Hypothalamus (tissue), 51 donors: ENCODE results near the gene ADCY3.

Experiments
- DNase-seq, 51 donors: peaks; one replicate each; lab custom pipeline; 2025; lab: John Stamatoyannopoulos, UW

The ADCY3 gene

GRCh38 chr2:24787532-24787931, 132.5 kb downstream of the ADCY3 start:
- no peak for DNase-seq

- DNase-seq = no peak
Observed at GRCh38 chr2:24785671-24786321, 134.2 kb downstream of the ADCY3 start.

DNA sequence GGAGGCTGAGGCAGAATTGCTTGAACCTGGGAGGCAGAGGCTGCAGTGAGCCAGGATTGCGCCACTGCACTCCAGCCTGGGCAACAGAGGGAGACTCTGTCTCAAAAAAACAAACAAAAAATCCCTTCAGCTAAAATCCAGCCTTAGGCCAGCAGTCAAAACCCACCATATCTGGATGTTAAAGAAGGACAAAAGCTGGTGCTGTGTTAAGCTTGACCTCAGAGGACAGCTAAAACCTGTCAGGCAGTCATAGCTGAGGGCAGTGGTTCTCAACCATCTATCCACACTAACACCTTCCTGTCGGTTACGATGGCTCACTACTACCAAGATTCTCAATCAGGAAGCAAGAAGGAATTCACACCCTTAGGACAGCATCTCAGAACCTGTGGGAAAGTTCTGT, 136.4 kb downstream of the ADCY3 start:
- no peak for DNase-seq

- no peak for DNase-seq
Observed at GRCh38 chr2:24779116-24779515, 140.9 kb downstream of the ADCY3 start.

DNA sequence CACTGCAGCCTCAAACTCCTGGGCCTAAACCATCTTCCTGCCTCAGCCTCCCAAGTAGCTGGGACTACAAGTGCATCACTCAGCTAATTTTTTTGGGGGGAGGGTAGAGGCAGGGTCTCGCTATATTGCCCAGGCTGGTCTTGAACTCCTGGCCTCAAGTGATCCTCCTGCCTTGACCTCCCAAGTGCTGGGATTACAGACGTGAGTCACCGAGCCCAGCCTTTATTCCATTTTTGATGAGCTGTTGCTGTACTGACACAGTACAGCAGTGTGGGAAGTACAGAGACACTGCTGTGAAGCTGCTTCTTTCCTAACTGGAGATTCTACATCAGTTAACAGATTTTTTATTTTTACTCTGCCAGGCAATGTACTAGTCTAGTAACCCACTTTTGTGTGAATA, 145.7 kb downstream of the ADCY3 start:
- no peak for DNase-seq

- no peak for DNase-seq
Observed at GRCh38 chr2:24771764-24772586, 148.1 kb downstream of the ADCY3 start.

DNA sequence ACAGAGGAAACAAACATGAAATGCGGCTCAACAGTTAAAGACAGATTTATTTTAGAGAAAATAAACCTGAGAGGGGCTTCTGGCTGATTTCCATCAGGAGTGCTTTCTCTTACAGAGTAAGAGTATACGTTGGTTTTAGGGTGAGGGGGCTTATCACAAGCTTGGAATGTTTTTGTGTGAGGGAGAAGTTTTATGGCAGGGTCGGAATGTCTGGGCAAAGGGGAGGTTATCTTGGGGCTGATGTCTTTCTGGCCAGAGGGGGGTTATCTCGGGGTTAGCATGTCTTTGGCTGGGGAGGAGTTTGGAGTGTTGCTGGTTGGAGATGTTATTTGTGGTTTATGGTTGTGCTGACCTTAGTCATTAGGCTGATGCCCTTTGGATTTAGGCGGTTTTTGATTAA, 149.0 kb downstream of the ADCY3 start:
- DNase-seq = no peak
